ENCODE data around the gene GALNT9.
A peak's percentile ranks its signal among the peaks of the same experiment; 100 is the strongest.
"Not testable (repeated sequence)": the region's sequence is repeated elsewhere in the genome, so short reads cannot be mapped to it uniquely, and the experiment has no call there.

The GALNT9 gene
- total RNA-seq, result 0 reads per million in 2 donors

DNA sequence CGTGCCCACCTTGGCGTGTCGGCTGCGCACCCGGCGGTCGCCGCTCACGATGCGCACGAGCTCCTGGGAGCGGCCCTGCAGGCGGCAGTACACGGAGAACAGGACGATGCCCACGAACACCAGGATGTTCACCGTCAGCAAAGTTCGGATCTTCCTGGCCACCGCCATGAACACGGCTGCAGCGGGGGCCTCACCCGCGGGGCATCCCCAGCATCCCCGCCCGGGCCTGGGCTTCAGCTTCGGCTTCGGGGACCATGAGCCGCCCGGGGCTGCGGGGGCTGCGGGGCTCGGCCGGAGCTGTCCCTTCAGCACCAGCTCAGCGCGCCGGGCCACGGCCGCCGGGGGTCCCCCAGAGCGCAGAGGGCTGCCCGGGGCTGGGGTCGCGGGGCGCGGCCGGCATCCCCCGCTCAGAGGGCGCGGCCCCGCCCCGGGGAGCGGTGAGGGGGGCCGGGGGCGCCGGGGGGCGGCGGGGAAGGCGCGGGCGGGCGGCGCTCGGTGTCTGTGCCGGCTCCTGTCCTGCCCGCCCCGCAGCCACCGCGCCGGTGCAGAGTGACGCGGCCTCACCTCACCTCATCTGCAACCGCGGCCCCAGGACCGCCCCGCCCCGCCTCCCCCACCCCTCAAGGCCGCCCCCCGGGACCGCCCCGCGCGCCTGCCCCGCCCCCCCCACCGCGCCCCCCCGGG, at the start of gene GALNT9:
Gene GALNT9 (minus strand): TSS at position 554 of the 684 bp plus-strand sequence. CDS start 386 bp downstream, at position 168.
- no peak for DNase-seq

DNA sequence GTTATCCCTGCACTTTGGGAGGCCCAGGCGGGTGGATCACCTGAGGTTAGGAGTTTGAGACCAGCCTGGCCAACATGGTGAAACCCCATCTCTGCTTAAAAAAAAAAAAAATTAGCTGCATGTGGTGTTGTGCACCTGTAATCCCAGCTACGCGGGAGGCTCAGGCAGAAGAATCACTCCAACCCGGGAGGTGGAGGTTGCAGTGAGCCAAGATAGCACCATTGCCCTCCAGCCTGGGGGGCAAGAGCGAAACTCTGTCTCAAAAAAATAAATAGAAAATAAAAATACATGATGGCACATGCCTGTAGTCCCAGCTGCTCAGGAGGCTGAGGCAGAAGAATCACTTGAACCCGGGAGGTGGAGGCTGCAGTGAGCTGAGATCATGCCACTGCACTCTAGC, 49.7 kb upstream of the GALNT9 start:
- not testable (repeated sequence) for DNase-seq

DNA sequence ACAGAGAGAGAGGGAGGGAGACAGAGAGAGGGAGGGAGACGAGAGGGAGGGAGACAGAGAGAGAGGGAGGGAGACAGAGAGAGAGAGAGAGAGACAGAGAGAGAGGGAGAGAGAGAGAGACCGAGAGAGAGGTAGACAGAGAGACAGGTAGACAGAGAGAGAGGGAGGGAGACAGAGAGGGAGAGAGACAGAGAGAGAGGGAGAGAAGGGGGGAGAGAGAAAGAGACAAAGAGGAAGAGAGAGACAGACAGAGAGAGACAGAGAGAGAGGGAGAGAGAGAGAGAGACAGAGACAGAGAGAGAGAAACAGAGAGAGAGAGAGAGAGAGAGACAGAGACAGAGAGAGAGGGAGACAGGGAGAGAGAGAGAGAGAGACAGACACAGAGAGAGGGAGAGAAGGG, 47.8 kb upstream of the GALNT9 start:
- no peak for DNase-seq

DNA sequence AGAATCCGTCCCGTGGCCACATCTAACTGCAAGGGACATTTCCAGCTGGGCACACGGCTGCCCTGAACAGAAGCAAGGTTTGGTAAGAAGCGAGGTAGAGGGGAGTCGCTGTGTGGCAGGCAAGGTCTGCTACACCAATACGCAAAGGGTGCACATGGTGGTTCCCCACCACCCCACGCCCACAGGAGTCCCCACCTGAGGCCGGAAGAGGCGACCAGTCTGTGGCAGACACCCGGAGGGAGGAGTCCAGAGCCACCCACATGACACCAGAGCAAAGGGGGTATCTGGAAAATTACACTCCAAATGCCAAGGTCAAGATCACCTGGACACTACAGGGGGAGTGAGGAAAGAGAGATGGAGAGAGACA, 47.1 kb upstream of the GALNT9 start:
- no peak for DNase-seq

DNA sequence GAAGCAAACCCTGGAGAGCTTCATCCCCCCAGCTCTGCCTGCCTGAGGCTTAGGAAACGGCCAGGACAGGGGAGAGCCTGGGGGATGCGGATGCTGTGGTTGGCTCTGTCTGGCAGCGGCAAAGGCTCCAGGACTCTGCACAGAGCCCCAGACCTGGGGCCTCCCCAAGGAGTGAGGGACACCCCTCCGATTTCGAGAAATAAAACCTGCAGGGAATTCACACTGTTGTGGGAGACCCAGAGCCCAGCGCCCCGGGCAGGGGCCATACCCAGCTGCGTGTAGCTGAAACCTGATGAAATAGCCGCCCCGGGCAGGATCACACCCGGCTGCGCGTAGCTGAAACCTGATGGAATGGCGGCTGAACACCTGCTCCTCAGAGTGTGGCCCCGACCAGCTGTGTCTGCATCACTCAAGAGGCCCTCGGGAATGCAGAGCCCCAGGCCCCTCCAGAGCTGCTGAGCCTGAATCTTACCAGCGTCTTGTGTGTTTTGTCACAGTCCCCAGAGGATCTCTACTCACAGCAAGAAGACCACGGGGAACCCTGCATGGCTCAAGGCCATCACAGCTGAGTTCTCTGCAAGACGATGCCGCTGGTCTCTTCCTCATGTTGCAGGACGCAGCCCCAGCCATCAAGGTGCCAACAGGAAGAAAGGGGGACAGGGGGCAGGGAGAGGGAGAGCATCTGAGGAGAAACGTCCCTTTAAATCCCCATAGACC, 46.5 kb upstream of the GALNT9 start:
- no peak for DNase-seq

GRCh38 chr12:132374612-132375445, 45.4 kb upstream of the GALNT9 start:
- DNase-seq, result no peak

GRCh38 chr12:132373901-132374611, 44.7 kb upstream of the GALNT9 start:
- DNase-seq, result no peak

GRCh38 chr12:132367852-132368251, 38.5 kb upstream of the GALNT9 start:
- DNase-seq, result peak in 1 of 5 experiments; percentile 2

GRCh38 chr12:132367071-132367851, 37.9 kb upstream of the GALNT9 start:
- no peak for DNase-seq

- DNase-seq, result no peak
Observed at GRCh38 chr12:132366341-132366861, 37.0 kb upstream of the GALNT9 start.

DNA sequence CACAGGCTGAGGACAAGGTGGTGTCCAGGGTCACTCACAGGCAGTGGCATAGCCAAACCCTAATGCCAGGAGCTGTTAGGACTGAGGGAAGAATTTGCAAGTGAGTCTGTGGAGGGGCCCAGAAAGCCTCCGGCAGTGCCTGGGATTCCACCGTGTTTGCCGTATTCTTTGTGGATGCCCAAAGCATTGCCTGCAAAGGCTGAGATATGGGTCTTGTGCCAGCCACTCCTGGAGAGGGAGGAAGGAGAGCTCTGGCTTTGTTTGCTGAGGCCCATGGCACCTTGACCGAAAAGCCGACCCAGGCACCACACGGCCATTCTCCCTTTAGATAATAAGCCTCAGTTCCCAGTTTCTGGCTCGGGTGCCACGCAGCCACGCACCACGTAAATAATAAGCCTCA, 35.8 kb upstream of the GALNT9 start:
- no peak for DNase-seq

DNA sequence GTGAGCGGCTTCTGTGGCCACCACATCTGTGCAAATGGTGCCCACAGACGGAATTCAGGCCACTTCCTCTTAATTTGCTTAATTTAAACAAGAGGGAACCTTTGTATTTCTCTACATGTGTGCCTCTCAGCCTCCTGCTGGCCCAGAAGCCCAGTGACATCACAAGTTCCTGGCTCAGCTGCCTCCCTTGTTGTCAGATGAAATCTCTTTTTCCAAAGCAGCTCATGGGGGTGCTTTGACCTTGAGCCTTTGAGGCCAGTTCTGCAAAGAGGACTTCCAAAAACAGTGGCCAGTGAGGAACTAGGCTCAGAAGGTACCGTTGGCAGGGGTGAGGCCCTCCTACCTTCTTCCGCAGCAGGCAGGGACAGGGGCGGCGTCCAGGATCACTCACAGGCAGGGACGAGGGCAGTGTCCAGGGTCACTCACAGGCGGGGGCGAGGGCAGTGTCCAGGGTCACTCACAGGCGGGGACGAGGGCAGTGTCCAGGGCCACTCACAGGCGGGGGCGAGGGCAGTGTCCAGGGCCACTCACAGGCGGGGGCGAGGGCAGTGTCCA, 35.0 kb upstream of the GALNT9 start:
- DNase-seq, result no peak

GRCh38 chr12:132363661-132364347, 34.4 kb upstream of the GALNT9 start:
- no peak for DNase-seq

- DNase-seq, result no peak
Observed at GRCh38 chr12:132362996-132363660, 33.7 kb upstream of the GALNT9 start.

- DNase-seq, result peak in 1 of 5 experiments; percentile 5
Observed at GRCh38 chr12:132360906-132361777, 31.8 kb upstream of the GALNT9 start.

DNA sequence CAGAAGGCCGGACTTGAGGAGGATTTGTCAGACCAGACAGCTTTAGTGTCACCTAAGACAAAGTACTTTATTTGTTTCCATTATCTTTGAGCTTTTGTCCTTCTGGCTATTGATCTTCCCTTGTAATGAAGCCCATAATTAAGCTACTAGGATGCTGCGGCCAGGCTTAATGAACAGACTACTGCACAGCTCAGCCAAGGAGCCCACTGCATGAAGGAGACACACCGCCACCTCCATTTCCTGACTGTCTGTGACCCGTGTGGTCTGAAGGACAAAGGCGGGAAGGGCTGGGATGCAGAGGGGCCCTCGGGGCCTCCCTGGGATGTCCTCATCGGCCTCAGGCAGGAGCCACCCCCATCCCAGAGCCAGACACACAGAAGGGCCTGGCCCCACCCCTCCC, 31.0 kb upstream of the GALNT9 start:
- peak in 1 of 5 experiments; percentile 2 for DNase-seq

GRCh38 chr12:132359971-132360370, 30.6 kb upstream of the GALNT9 start:
- DNase-seq, result no peak

DNA sequence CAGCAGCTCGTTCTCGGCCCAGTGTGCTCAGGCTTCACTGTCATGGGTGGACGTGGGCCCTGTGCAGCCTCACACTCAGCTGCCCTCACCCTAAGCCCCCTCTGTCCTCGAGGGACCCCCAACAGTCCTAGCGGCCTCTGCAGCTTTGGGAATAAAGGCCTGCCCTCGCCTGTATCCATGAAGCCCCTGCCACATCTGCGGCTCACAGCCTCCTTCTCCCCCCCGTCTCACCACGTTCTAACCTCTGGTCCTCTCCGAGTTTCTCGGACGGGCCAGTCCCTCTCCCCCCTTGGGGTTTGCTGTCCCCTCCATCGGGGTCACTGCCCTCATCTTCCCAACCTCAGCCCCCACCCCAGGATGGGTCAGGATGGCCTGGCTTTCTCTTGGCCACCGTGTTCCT, 30.2 kb upstream of the GALNT9 start:
- DNase-seq, result no peak
